ENCODE data around the gene TMEM217. TPM values are rescaled to one million over a fixed set of nuclear protein-coding genes. Genes with fewer than 3 reads are reported as not detected.

Gene TMEM217
- total and polyA plus RNA-seq, 2 of the 8 experiments (the other 6 are each of a cell fraction or from before 2014, with no cell fraction given): 0.60 to 1.1 TPM

- TF ChIP-seq SIRT6 (IDR thresholded peaks at IDR 0.05; ENCODE audit: low read length) (no peak), CHD7 (IDR thresholded peaks at IDR 0.05; ENCODE audit: insufficient replicate concordance, low read length) (no peak), USF2 (IDR thresholded peaks at IDR 0.05; ENCODE audit: low read length) (no peak), BRCA1 (IDR thresholded peaks at IDR 0.05; ENCODE audit: low read depth, low read length) (no peak)
Measured at GRCh38 chr6:37302086-37302686, 44.2 kb upstream of the TMEM217 start (continued).
